Activated CD4-positive, alpha-beta T cell treated with anti-CD3 and anti-CD28 coated beads, Interleukin-2, amount 10 ng/mL, durations not matched to agents 24 days and 14 days (primary cell): ENCODE measurements around the gene BMP6. TPM values are rescaled to one million over a fixed set of nuclear protein-coding genes. Genes with fewer than 3 reads are reported as not detected.

ENCODE experiments used
- DNase-seq: peaks from one replicate; pipeline ENCODE4 v3.0.0; 2022
- H3K27ac Mint-ChIP-seq: one replicate; pipeline ENCODE4 v1.8.0; 2022; ENCODE audit warnings: mild to moderate bottlenecking, mixed read lengths
- H3K27me3 Mint-ChIP-seq: one replicate; pipeline ENCODE4 v1.8.0; 2022; ENCODE audit warnings: mixed read lengths
- H3K36me3 Mint-ChIP-seq: one replicate; pipeline ENCODE4 v1.8.0; 2022; ENCODE audit warnings: low read depth, mild to moderate bottlenecking, mixed read lengths
- H3K4me1 Mint-ChIP-seq: one replicate; pipeline ENCODE4 v1.8.0; 2021; ENCODE audit warnings: mixed read lengths
- H3K4me3 Mint-ChIP-seq: one replicate; pipeline ENCODE4 v1.8.0; 2022; ENCODE audit warnings: mild to moderate bottlenecking, moderate library complexity, mixed read lengths
- H3K9me3 Mint-ChIP-seq: one replicate; pipeline ENCODE4 v1.8.0; 2021; ENCODE audit warnings: mixed read lengths
- intact Hi-C: fragments of 100-400 bp; cut with micrococcal nuclease; formaldehyde crosslinking; loops from one replicate; pipeline ENCODE4 v1.15.1; 2023
- total RNA-seq: library from RNA; stranded (reverse); gene quantifications from 2 replicates; pipeline ENCODE4 v1.2.3, GENCODE V29; 2022

BMP6 gene
- total RNA-seq, 1 donor from 2014 or later = 0.56 TPM

GRCh38 chr6:7745942-7746341 is 20.0 kb downstream of the BMP6 start:
- no peaks in the 10 kb centered on the region for H3K36me3 Mint-ChIP-seq
- peaks cover 9% of the 10 kb centered on the region for H3K27me3 Mint-ChIP-seq
- no peak for DNase-seq
- no peaks in the 10 kb centered on the region for H3K9me3 Mint-ChIP-seq
- H3K4me1 Mint-ChIP-seq = no peaks in the 10 kb centered on the region
- H3K4me3 Mint-ChIP-seq = no peak overlapping the region
- intact Hi-C loops = no loop called here
- H3K27ac Mint-ChIP-seq = no peak overlapping the region

- H3K36me3 Mint-ChIP-seq = no peaks in the 10 kb centered on the region
- H3K4me3 Mint-ChIP-seq = no peak overlapping the region
- no peak overlapping the region for H3K27ac Mint-ChIP-seq
- no peaks in the 10 kb centered on the region for H3K4me1 Mint-ChIP-seq
- intact Hi-C loops = no loop called here
- H3K9me3 Mint-ChIP-seq = no peaks in the 10 kb centered on the region
- peaks cover 9% of the 10 kb centered on the region for H3K27me3 Mint-ChIP-seq
- no peak for DNase-seq
Observed at GRCh38 chr6:7747016-7747415, 21.1 kb downstream of the BMP6 start.

DNA sequence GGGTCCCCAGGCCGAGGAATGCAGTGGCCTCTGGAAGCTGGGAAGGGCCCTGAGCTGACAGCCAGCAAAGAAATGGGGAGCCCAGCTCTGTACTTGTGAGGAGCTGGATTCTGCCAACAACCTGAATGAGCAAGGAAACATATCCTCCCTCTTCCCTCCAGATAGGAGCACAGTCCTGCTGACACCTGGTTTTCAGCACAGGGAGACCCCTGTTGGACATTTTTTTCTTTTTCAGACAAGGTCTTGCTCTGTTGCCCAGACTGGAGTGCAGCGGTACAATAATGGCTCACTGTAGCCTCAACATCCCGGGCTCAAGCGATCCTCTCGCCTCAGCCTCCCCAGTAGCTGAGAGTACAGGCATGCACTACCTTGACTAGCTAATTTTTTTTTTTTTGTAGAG is 21.5 kb downstream of the BMP6 start:
- H3K36me3 Mint-ChIP-seq = no peaks in the 10 kb centered on the region
- no peaks in the 10 kb centered on the region for H3K9me3 Mint-ChIP-seq
- H3K27me3 Mint-ChIP-seq = peaks cover 9% of the 10 kb centered on the region
- no peak for DNase-seq
- H3K4me1 Mint-ChIP-seq = no peaks in the 10 kb centered on the region
- no peak overlapping the region for H3K4me3 Mint-ChIP-seq
- no peak overlapping the region for H3K27ac Mint-ChIP-seq
- intact Hi-C loops = no loop called here

DNA sequence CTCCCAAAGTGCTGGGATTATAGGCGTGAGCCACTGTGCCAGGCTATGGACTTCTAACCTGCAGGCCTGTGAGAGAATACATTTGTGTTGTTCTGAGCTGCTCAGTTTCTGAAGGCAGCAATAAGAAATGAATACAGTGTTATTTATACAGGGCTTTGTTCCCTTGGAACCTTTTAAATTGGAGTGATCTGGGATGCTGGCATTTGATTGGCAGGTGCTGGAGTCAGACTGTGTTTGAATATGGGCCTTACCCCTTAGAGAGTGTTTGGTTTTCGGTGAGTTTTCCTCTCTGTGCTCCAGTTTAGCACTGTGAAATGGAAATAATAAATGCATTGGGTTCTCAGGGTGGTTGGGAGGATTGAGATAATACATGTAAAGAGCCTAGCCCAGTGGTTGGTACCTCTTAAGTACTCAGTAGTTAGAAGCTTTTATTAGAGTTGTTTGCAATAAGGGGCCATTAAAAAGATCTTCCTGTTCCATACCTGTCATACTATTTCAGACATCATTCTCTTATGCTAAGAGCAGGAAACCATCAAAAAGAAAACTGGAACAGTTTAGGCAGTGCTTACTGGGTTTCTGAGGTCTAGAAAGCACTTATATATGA is 22.1 kb downstream of the BMP6 start:
- intact Hi-C loops = no loop called here
- no peaks in the 10 kb centered on the region for H3K4me1 Mint-ChIP-seq
- H3K9me3 Mint-ChIP-seq = no peaks in the 10 kb centered on the region
- peaks cover 11% of the 10 kb centered on the region for H3K27me3 Mint-ChIP-seq
- no peak overlapping the region for H3K27ac Mint-ChIP-seq
- DNase-seq = no peak
- H3K4me3 Mint-ChIP-seq = no peak overlapping the region
- H3K36me3 Mint-ChIP-seq = no peaks in the 10 kb centered on the region

DNA sequence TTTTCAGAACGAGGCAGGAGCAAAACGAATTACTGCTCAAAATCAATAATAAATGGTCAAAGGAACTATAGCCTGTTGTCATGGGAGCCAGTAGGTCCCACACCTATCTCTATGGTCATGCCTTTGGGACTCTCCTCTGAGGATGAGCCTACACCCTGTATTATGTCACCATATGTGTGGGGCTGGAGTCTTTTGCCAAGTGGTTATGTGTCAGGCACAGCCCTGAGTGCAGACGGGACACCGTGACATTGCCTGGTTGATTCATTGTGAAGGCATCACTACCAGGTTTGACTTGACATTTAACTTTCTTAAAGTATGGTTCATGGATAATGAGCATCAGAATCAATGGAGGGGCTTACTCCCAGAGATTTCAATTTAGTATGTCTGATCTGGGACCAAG is 23.6 kb downstream of the BMP6 start:
- Mint-ChIP-seq H3K27me3 (peaks cover 14% of the 10 kb centered on the region), H3K36me3 (no peaks in the 10 kb centered on the region), H3K4me1 (no peaks in the 10 kb centered on the region), H3K9me3 (no peaks in the 10 kb centered on the region), H3K27ac (no peak overlapping the region), H3K4me3 (no peak overlapping the region)
- intact Hi-C loops = no loop called here
- no peak for DNase-seq

DNA sequence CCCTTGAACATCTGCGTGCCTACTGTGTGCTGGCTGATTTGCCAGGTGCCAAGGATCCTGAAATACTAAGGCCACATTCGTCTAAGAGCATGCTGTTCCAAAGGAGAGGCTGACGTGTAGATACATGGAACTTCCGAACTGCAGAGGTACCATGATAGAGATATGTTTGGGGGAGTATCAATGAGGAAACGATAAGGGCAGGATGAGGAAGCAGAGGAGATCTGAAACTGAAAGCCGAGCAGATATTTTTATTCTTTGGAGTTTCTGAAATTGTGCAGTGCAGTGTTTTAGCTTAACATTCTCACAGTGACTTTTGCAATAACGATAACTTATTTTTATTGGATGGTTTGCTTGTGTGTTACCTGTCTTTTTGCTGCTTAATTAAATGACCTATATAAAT is 24.3 kb downstream of the BMP6 start:
- Mint-ChIP-seq H3K4me3 (no peak overlapping the region), H3K27me3 (peaks cover 12% of the 10 kb centered on the region), H3K9me3 (no peaks in the 10 kb centered on the region), H3K36me3 (no peaks in the 10 kb centered on the region), H3K4me1 (no peaks in the 10 kb centered on the region), H3K27ac (no peak overlapping the region)
- no peak for DNase-seq
- intact Hi-C loops = no loop called here

- no peaks in the 10 kb centered on the region for H3K4me1 Mint-ChIP-seq
- H3K4me3 Mint-ChIP-seq = no peak overlapping the region
- H3K27ac Mint-ChIP-seq = no peak overlapping the region
- intact Hi-C loops = no loop called here
- H3K36me3 Mint-ChIP-seq = no peaks in the 10 kb centered on the region
- no peaks in the 10 kb centered on the region for H3K9me3 Mint-ChIP-seq
- no peak for DNase-seq
- H3K27me3 Mint-ChIP-seq = peaks cover 17% of the 10 kb centered on the region
Observed at GRCh38 chr6:7758456-7758855, 32.6 kb downstream of the BMP6 start.

DNA sequence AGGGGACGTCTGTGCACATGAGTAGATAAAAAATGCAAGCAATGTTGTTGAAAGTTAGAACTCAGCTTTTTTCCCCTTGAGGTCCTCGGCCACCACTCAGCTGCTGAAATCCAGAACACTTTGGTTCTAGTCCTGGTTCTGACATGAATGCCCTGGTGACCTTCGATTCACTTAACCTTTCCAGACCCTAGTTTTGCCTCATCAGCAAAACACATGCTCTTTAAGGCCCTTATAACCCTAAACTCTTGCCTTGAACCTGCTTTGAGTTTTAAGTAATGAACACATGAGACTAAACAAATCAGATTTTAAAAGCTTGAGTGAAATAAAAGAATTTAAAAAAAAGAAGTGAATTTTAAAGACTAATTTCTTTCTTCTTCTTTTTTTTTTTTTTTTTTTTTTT is 33.4 kb downstream of the BMP6 start:
- Mint-ChIP-seq H3K27ac (no peak overlapping the region), H3K4me1 (no peaks in the 10 kb centered on the region), H3K36me3 (no peaks in the 10 kb centered on the region), H3K4me3 (no peak overlapping the region), H3K9me3 (no peaks in the 10 kb centered on the region), H3K27me3 (peaks cover 14% of the 10 kb centered on the region)
- no peak for DNase-seq
- intact Hi-C loops = no loop called here

- Mint-ChIP-seq H3K27me3 (peaks cover 10% of the 10 kb centered on the region), H3K4me1 (no peaks in the 10 kb centered on the region), H3K27ac (no peak overlapping the region), H3K9me3 (no peaks in the 10 kb centered on the region), H3K4me3 (no peak overlapping the region), H3K36me3 (no peaks in the 10 kb centered on the region)
- intact Hi-C loops = no loop called here
- DNase-seq = no peak
Observed at GRCh38 chr6:7761051-7761450, 35.2 kb downstream of the BMP6 start.

- no peak for DNase-seq
- Mint-ChIP-seq H3K4me3 (no peak overlapping the region), H3K4me1 (no peaks in the 10 kb centered on the region), H3K27me3 (peaks cover 3% of the 10 kb centered on the region), H3K27ac (no peak overlapping the region), H3K9me3 (no peaks in the 10 kb centered on the region), H3K36me3 (no peaks in the 10 kb centered on the region)
- intact Hi-C loops = no loop called here
Observed at GRCh38 chr6:7762760-7763159, 36.9 kb downstream of the BMP6 start.

GRCh38 chr6:7763881-7764280 is 38.0 kb downstream of the BMP6 start:
- Mint-ChIP-seq H3K36me3 (no peaks in the 10 kb centered on the region), H3K27me3 (peaks cover 3% of the 10 kb centered on the region), H3K4me3 (no peak overlapping the region), H3K27ac (no peak overlapping the region), H3K9me3 (no peaks in the 10 kb centered on the region), H3K4me1 (no peaks in the 10 kb centered on the region)
- intact Hi-C loops = no loop called here
- DNase-seq = no peak

- Mint-ChIP-seq H3K27me3 (peaks cover 4% of the 10 kb centered on the region), H3K9me3 (no peaks in the 10 kb centered on the region), H3K27ac (no peak overlapping the region), H3K36me3 (no peaks in the 10 kb centered on the region), H3K4me3 (no peak overlapping the region), H3K4me1 (no peaks in the 10 kb centered on the region)
- no peak for DNase-seq
- intact Hi-C loops = no loop called here
Observed at GRCh38 chr6:7765575-7766325, 39.9 kb downstream of the BMP6 start.

- no peak overlapping the region for H3K27ac Mint-ChIP-seq
- intact Hi-C loops = no loop called here
- no peak for DNase-seq
- H3K36me3 Mint-ChIP-seq = no peaks in the 10 kb centered on the region
- no peaks in the 10 kb centered on the region for H3K9me3 Mint-ChIP-seq
- no peak overlapping the region for H3K4me3 Mint-ChIP-seq
- H3K4me1 Mint-ChIP-seq = no peaks in the 10 kb centered on the region
- H3K27me3 Mint-ChIP-seq = peaks cover 2% of the 10 kb centered on the region
Observed at GRCh38 chr6:7769702-7770101, 43.8 kb downstream of the BMP6 start.

- no peak for DNase-seq
- no peaks in the 10 kb centered on the region for H3K36me3 Mint-ChIP-seq
- H3K27me3 Mint-ChIP-seq = peaks cover 2% of the 10 kb centered on the region
- H3K27ac Mint-ChIP-seq = no peak overlapping the region
- H3K4me3 Mint-ChIP-seq = no peak overlapping the region
- no peaks in the 10 kb centered on the region for H3K9me3 Mint-ChIP-seq
- no peaks in the 10 kb centered on the region for H3K4me1 Mint-ChIP-seq
- intact Hi-C loops = no loop called here
Observed at GRCh38 chr6:7770111-7770510, 44.2 kb downstream of the BMP6 start.

DNA sequence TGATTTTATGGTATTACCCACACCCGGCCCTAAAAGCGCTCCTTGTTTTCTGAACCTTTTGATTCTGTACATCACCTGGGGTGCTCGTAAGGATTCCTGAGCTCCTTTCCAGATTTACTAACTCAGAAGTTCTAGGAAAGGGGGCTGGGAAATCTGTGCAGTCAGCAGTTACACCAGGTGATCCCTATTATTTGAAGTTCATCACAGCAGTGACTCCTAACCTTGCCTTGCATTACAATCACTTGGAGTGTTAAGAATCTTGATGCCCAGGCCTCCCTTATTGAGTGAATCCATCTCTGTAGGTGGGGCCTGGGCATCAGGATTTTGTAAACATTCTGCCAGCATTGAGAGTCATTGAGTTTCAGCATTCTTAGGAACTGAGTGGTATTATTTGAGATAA is 44.7 kb downstream of the BMP6 start:
- H3K27me3 Mint-ChIP-seq = peaks cover 2% of the 10 kb centered on the region
- intact Hi-C loops = no loop called here
- no peaks in the 10 kb centered on the region for H3K4me1 Mint-ChIP-seq
- H3K4me3 Mint-ChIP-seq = no peak overlapping the region
- no peak for DNase-seq
- H3K36me3 Mint-ChIP-seq = no peaks in the 10 kb centered on the region
- H3K27ac Mint-ChIP-seq = no peak overlapping the region
- no peaks in the 10 kb centered on the region for H3K9me3 Mint-ChIP-seq
